GM21381 (cell line): ENCODE measurements around the gene AATF.

ENCODE experiments used
- ATAC-seq: cut with Tn5 transposase; IDR thresholded peaks from one replicate; pipeline ENCODE4 v1.9.1; 2021; ENCODE audit warnings: mild to moderate bottlenecking, moderate library complexity; ENCODE audit not compliant: unreplicated experiment

Gene AATF

GRCh38 chr17:36940313-36941264, 8.2 kb upstream of the AATF start:
- ATAC-seq = no peak

- ATAC-seq = no peak
Observed at GRCh38 chr17:36941265-36942010, 7.3 kb upstream of the AATF start.

GRCh38 chr17:36942019-36942599, 6.6 kb upstream of the AATF start:
- ATAC-seq = no peak

DNA sequence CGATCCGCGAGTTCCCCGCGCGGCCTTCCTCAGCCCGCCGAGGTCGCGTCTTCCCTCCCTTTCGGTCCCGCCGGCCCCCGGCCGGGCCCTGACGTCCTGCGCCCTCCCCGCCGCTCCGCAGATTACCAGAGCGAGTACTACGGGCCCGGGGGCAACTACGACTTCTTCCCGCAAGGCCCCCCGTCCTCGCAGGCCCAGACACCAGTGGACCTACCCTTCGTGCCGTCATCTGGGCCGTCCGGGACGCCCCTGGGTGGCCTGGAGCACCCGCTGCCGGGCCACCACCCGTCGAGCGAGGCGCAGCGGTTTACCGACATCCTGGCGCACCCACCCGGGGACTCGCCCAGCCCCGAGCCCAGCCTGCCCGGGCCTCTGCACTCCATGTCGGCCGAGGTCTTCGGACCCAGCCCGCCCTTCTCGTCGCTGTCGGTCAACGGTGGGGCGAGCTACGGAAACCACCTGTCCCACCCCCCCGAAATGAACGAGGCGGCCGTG, 6.1 kb upstream of the AATF start:
- no peak for ATAC-seq

GRCh38 chr17:36943250-36944191, 5.2 kb upstream of the AATF start:
- no peak for ATAC-seq

DNA sequence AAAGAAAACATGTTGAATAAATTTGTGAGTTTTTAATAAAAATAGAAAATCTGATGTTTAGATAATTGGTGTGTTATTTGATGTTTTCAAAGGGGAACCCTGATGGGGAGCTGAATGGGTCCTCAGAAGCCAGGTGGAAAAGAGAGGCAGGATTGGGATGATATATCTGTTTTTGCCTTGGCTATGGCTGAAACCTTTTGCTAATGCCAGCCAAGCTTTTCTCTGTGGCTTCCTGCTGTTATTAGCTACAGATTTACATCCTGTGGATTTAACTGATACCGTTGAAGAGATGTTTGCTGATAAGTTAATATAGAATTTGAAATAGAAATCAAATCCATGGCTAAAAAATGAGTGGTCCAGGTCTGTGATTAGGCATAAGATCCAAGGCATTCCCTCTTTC, 4.2 kb upstream of the AATF start:
- ATAC-seq = no peak

GRCh38 chr17:36945140-36945539, 3.6 kb upstream of the AATF start:
- ATAC-seq = no peak

- no peak for ATAC-seq
Observed at GRCh38 chr17:36945959-36946725, 2.6 kb upstream of the AATF start.

- ATAC-seq = no peak
Observed at GRCh38 chr17:36946726-36947091, 2.0 kb upstream of the AATF start.

- peak; percentile 3 for ATAC-seq
Observed at GRCh38 chr17:36947922-36948716, 635 bp upstream of the AATF start.

DNA sequence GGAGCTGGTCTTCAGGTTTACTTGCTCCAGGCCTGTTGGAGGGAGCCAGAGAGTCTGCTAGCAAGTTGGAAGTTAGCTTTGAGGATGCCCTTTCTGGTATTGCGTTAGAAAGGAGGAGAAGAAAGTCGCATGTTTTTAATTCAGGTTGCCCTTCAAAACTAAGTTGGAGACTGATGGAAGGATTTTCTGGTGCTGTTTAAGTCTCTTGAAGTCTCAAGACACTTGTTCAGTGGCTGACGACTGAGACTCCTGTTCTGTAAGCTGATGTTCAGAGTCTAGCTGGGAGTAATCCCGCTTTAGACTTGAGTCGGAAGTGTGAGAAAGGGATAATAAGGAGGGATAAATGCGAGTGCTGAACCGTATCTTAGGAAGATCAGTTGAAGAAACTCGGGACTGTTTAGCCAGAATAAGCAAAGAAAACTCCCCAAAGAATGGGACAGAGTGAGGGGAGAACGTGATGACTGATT, 740 bp downstream of the AATF start:
- no peak for ATAC-seq

GRCh38 chr17:36950027-36950426, 1.3 kb downstream of the AATF start:
- no peak for ATAC-seq

GRCh38 chr17:36951084-36951789, 2.5 kb downstream of the AATF start:
- no peak for ATAC-seq

- no peak for ATAC-seq
Observed at GRCh38 chr17:36971508-36971907, 22.8 kb downstream of the AATF start.

DNA sequence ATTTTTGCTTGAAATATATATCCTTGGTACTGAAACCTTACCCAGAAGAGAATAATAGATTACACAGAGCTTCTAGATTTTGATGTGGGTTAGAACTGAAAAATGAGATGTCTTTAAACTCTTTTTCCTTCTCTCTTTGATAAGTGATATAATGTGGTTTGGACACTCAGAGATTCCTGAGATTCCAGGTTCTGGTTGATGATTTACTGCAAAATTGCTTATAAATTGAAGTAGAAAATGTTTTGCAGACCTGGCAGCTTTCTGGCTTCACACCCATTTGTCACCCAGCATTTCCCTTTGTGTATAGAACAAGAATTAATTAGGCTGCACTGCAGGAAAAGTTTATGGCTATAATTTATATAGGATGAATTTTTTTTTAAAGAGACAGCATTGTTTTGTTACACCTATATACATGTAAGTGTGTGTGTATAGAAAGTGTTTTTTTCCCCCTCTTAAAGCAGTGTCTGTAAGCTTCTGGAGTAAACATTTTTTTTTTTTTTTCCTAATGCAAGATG, 23.5 kb downstream of the AATF start:
- no peak for ATAC-seq

DNA sequence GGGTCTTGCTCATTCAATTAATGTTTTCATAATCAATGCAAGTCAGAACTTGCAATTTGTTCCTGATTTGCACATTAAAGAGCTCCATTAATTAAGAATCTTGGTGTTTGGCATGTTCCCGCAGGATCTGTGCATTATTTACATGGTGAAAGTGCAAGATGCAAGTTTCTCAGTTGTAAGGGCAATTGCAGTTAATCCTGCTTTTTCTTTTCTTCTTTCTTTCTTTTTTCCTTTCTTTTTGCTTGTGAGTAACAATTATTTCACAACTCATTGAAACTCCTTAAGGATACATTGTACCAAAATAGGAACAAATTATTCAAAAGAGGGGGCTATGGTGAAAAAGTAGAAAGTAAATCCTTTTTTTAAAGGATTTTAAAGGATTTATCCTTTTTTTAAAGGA, 24.2 kb downstream of the AATF start:
- no peak for ATAC-seq

GRCh38 chr17:36975922-36976515, 27.3 kb downstream of the AATF start:
- no peak for ATAC-seq

- no peak for ATAC-seq
Observed at GRCh38 chr17:36977066-36977465, 28.3 kb downstream of the AATF start.
